Neural crest cell (in vitro differentiated cells): ENCODE measurements around the gene SRPX. TPM values are rescaled to one million over a fixed set of nuclear protein-coding genes. Genes with fewer than 3 reads are reported as not detected.
A peak's percentile ranks its signal among the peaks of the same experiment; 100 is the strongest.

Source experiments
- DNase-seq: peaks from one replicate; pipeline ENCODE4 v3.0.0; 2021; ENCODE audit warnings: low read depth, mixed read lengths, low spot score
- H3K27ac Mint-ChIP-seq: one replicate; pipeline ENCODE4 v1.8.0; 2021; ENCODE audit warnings: mild to moderate bottlenecking, mixed read lengths; ENCODE audit not compliant: unreplicated experiment
- H3K27me3 Mint-ChIP-seq: 2 replicates; pipeline ENCODE4 v1.8.0; 2021; ENCODE audit warnings: low read depth, mild to moderate bottlenecking, mixed read lengths
- H3K36me3 Mint-ChIP-seq: 2 replicates; pipeline ENCODE4 v1.8.0; 2021; ENCODE audit warnings: low read depth, mild to moderate bottlenecking, mixed read lengths
- H3K4me1 Mint-ChIP-seq: 2 replicates; pipeline ENCODE4 v1.8.0; 2021; ENCODE audit warnings: mixed read lengths
- H3K4me3 Mint-ChIP-seq: one replicate; pipeline ENCODE4 v1.8.0; 2021; ENCODE audit warnings: mild to moderate bottlenecking, mixed read lengths
- H3K9me3 Mint-ChIP-seq: 2 replicates; pipeline ENCODE4 v1.8.0; 2021; ENCODE audit warnings: mixed read lengths
- CTCF ChIP-seq: fragments of 200-600 bp; sonication (generic); conservative IDR thresholded peaks from 2 replicates; pipeline ENCODE4 v1.5.0; 2021; ENCODE audit warnings: antibody characterized with exemption, mild to moderate bottlenecking
- total RNA-seq: library from RNA; stranded (reverse); gene quantifications from 2 replicates; pipeline ENCODE4 v1.2.1, GENCODE V29; 2021

The SRPX gene
- total RNA-seq, 1 donor from 2014 or later: 3.7 TPM

DNA sequence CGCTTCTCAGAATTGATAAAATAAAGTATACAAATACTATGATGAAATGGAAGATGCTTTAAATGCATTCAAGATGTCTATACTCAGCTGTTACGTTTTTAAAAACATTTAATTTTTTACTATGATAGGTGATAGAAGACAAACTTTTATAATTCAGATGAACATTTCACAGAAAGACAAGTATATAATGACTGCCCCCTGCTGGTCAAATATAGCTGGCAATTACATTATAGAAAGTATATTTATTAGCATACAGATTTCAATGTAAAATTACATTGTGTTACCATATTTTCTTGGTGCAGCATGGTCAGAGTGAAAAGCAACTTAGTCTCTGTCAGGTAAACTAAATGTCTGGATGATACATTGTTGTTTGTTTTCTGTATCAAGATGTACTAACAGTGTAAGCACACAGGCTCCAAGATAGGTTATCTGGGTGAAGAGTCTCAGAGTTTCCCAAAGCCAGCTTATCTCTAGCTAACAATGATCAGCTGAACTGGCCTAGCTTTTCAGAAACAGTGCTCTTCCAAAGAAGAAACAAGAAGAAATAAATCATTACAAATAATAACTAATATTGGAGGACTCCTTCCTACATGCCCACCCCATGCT, 54.1 kb downstream of the SRPX start:
- peak; percentile 76 for TF ChIP-seq CTCF
- H3K9me3 Mint-ChIP-seq: no peaks in the 10 kb centered on the region
- DNase-seq: peak; percentile 5
- no peaks in the 10 kb centered on the region for H3K27me3 Mint-ChIP-seq
- no peak overlapping the region for H3K27ac Mint-ChIP-seq
- no peaks in the 10 kb centered on the region for H3K36me3 Mint-ChIP-seq
- H3K4me1 Mint-ChIP-seq: no peaks in the 10 kb centered on the region
- no peak overlapping the region for H3K4me3 Mint-ChIP-seq

GRCh38 chrX:38165023-38165422, 55.6 kb downstream of the SRPX start:
- TF ChIP-seq CTCF: no peak
- DNase-seq: no peak
- no peak overlapping the region for H3K4me3 Mint-ChIP-seq
- H3K27ac Mint-ChIP-seq: no peak overlapping the region
- no peaks in the 10 kb centered on the region for H3K4me1 Mint-ChIP-seq
- H3K36me3 Mint-ChIP-seq: no peaks in the 10 kb centered on the region
- no peaks in the 10 kb centered on the region for H3K27me3 Mint-ChIP-seq
- no peaks in the 10 kb centered on the region for H3K9me3 Mint-ChIP-seq

DNA sequence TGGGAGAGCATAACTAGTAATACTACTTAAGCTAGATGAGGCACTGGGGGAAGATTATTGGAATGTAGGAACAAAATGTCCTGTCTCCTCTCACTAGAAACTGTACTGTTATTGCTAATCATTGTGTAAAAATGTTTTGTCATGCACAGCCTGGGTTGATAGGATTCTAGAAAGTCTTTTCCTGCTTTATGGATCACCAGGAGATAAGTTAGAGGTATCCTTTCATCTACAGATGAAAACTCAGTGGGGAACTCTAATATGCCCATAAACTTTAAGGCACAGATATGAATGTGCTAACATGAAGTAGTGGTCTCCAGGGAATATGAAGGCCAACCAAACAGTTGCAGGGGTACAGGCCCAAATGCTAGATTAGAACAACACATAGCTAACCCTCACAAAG, 57.5 kb downstream of the SRPX start:
- no peak for TF ChIP-seq CTCF
- Mint-ChIP-seq H3K4me1 (no peaks in the 10 kb centered on the region), H3K36me3 (no peaks in the 10 kb centered on the region), H3K27ac (no peak overlapping the region), H3K4me3 (no peak overlapping the region), H3K9me3 (peaks cover 3% of the 10 kb centered on the region), H3K27me3 (no peaks in the 10 kb centered on the region)
- DNase-seq: no peak

GRCh38 chrX:38156838-38157237, 63.8 kb downstream of the SRPX start:
- Mint-ChIP-seq H3K4me3 (no peak overlapping the region), H3K9me3 (peaks cover 3% of the 10 kb centered on the region), H3K27me3 (no peaks in the 10 kb centered on the region), H3K27ac (no peak overlapping the region), H3K36me3 (no peaks in the 10 kb centered on the region), H3K4me1 (no peaks in the 10 kb centered on the region)
- DNase-seq: no peak
- no peak for TF ChIP-seq CTCF

DNA sequence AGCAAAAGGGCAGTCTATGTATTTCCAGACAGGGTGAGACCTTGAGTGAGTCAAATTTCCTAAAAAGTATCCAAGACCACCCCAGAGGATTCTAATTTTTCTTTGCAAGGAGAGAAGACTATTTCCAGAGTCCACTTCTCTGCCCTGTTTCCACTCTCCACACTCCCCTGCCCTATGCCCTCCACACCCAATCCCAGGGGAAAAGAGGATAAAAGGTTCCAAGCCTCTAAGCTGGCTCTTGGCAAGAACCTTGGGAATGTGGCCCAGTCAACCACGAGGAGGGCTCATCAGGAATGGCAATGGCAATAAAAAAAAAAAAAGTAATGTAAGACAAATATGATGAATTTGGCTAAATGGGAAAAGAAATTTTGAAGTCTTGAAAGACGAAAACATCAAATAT, 65.9 kb downstream of the SRPX start:
- Mint-ChIP-seq H3K4me3 (no peak overlapping the region), H3K36me3 (peaks cover 2% of the 10 kb centered on the region), H3K9me3 (peaks cover 3% of the 10 kb centered on the region), H3K27ac (no peak overlapping the region), H3K4me1 (no peaks in the 10 kb centered on the region), H3K27me3 (no peaks in the 10 kb centered on the region)
- DNase-seq: no peak
- no peak for TF ChIP-seq CTCF
